LNCAP (cell line): Measurements from ENCODE around the gene IRF2BP2.

ENCODE experiments used
- TF ChIP-seq, protein P1 (sequence below): fragments of 450-650 bp; IDR thresholded peaks from 2 replicates; pipeline ENCODE4 v1.5.1; 2017; ENCODE audit warnings: mild to moderate bottlenecking

Gene IRF2BP2

GRCh38 chr1:234643111-234643849 is 33.3 kb upstream of the IRF2BP2 start:
- TF ChIP-seq, protein P1, sequence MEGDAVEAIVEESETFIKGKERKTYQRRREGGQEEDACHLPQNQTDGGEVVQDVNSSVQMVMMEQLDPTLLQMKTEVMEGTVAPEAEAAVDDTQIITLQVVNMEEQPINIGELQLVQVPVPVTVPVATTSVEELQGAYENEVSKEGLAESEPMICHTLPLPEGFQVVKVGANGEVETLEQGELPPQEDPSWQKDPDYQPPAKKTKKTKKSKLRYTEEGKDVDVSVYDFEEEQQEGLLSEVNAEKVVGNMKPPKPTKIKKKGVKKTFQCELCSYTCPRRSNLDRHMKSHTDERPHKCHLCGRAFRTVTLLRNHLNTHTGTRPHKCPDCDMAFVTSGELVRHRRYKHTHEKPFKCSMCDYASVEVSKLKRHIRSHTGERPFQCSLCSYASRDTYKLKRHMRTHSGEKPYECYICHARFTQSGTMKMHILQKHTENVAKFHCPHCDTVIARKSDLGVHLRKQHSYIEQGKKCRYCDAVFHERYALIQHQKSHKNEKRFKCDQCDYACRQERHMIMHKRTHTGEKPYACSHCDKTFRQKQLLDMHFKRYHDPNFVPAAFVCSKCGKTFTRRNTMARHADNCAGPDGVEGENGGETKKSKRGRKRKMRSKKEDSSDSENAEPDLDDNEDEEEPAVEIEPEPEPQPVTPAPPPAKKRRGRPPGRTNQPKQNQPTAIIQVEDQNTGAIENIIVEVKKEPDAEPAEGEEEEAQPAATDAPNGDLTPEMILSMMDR, result no peak

DNA sequence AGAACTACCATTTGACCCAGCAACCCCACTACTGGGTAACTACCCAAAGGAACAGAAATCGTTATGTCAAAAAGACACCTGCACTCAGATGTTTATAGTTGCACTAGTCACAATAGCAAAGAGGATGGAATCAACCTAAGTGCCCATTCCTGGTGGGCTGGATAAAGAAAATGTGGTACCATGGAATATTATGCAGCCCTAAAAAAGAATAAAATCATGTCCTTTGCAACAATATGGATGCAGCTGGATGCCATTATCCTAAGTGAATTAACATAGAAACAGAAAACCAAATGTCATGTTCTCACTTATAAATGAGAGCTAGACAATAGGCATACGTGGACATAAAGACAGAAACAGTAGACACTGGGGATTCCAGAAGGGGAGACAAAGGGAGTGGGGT is 32.5 kb upstream of the IRF2BP2 start:
- TF ChIP-seq, protein P1, result no peak

GRCh38 chr1:234639961-234640360 is 30.0 kb upstream of the IRF2BP2 start:
- TF ChIP-seq, protein P1, result no peak

DNA sequence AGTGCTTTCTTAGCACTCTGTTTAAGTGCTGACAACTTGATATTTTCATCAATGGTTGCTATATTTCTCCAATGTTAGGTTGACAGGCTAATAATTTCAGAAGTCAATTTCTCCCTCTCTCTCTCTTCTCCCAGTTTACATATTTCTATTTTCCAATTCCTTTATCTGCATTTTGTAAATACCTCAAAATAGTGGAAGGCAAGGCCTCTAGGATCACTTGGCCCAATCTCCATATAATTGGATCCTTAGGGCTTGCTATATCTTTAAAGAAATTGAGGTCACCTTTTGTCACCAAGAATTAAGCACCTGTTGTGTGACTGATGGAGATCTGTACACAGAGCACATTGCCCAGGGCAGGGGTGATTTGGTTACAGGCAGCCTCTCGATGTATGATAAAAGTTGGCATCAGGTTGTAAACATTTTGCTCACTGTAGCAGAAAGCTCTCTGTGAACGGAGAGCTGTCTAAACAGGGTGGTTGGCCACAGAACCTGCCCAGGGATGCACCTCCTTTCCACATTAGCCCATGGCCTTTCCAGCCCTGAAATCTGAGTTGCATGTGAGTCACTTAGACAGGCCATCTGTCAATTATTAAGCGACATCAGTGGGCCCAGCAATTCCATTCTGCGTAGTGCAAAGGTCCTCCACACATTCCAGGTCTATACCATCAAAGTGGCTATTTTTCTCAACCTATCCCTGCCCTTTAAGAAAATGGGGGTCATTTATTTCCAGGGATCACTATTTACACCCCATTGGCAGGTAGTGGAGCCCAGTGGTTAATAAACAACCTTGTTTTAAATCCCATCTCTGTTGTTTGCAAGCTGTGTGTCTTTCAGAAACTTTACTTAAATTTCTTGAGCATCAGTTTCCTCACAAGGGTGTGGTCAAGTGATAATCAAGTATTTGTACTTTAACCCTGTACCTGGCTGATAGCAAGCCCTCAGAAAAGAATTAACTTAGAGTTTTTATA is 29.1 kb upstream of the IRF2BP2 start:
- TF ChIP-seq, protein P1, result no peak

GRCh38 chr1:234634387-234634786 is 24.4 kb upstream of the IRF2BP2 start:
- TF ChIP-seq, protein P1, result no peak

DNA sequence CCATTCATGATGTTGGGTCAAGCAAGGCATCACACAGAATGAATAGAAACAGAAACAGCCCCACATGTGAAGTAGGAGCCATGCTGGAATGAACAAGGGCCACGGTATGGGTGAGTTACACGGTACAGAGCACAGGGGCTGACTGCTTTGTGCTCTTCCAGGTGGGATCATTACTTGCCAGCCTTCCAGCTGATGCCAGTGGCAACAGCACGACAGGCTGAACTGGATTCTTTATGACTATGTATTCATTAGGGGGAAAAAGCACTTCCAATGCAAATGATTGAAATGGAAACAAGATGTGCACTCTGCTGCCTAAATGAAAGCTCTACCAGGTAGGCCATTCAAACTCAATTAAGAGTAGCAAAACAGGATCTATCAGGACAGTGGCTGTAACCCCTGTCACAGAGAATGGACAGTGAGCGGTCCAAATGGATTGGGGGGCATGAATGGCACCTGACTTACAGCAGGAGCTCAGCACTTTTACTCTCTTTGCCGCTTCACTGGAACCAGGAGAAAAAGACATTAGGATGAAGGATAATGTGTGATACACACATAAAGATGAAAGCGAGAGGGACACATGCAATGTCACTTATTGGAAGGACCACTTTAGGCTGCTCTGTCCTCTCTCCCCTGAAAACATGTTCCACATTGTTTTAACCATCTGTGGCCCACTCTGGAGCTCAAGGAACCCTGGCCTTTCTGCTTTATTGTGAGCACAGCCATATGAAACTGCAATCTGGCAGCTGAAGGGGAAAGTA is 23.4 kb upstream of the IRF2BP2 start:
- TF ChIP-seq, protein P1, result no peak

GRCh38 chr1:234632225-234632624 is 22.2 kb upstream of the IRF2BP2 start:
- TF ChIP-seq, protein P1, result no peak
